GM21723 (cell line): ENCODE results near the gene GALR3.
"Not testable (repeated sequence)": the region's sequence is repeated elsewhere in the genome, so short reads cannot be mapped to it uniquely, and the experiment has no call there.

ENCODE experiments used
- ATAC-seq: cut with Tn5 transposase; IDR thresholded peaks from one replicate; pipeline ENCODE4 v1.9.1; 2021; ENCODE audit warnings: mild to moderate bottlenecking, moderate library complexity; ENCODE audit not compliant: unreplicated experiment

Gene GALR3, protein sequence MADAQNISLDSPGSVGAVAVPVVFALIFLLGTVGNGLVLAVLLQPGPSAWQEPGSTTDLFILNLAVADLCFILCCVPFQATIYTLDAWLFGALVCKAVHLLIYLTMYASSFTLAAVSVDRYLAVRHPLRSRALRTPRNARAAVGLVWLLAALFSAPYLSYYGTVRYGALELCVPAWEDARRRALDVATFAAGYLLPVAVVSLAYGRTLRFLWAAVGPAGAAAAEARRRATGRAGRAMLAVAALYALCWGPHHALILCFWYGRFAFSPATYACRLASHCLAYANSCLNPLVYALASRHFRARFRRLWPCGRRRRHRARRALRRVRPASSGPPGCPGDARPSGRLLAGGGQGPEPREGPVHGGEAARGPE

DNA sequence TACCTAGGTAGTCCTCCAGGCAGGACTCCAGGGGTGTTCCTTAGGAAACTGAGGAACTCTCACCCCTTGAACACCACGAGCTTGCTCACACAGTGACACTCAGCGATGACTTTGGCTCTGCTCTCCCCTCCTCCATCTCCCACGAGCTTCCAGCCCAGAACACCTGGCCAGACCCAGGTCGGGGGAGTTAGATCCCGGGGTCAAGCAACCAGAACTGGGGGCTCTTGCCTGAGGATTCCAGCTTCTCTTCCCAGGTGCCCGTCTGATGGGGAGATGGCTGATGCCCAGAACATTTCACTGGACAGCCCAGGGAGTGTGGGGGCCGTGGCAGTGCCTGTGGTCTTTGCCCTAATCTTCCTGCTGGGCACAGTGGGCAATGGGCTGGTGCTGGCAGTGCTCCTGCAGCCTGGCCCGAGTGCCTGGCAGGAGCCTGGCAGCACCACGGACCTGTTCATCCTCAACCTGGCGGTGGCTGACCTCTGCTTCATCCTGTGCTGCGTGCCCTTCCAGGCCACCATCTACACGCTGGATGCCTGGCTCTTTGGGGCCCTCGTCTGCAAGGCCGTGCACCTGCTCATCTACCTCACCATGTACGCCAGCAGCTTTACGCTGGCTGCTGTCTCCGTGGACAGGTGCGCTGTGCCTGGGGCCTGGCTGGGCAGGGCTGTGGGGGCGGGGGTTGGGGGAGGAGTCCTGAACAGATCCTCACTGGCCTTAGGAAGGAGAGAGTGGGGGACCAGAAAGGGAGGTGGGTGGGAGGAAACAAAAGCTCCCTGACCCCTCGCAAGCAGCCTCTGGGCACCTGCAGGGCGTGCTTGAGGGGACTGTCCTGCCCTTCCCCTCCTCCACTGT, at the start of gene GALR3:
TSS of gene GALR3 (plus strand) at position 249 of the 852 bp plus-strand sequence. CDS start at position 274, 25 bp downstream.
- ATAC-seq: no peak

DNA sequence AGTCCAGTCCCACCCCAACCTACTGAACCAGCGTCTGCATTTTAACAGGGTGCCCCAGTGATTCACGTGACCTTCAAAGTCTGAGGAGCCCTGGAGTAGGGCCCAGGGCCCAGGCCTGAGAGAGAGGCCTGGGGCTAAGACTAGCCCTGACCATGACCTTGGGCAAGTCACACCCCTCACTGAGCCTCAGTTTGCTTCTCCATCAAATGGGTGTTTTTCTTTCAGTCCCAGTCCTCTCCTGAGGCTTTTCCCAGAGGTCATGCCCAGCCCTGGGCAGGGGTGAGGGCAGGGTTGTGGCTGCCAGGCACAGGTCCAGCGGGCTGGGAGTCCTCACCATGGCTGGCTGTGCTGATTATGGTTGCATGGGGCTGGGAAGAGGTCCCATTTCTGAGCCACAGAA, 48.5 kb upstream of the GALR3 start:
- ATAC-seq: no peak

GRCh38 chr22:37775785-37776638, 47.2 kb upstream of the GALR3 start:
- ATAC-seq: no peak

- no peak for ATAC-seq
Observed at GRCh38 chr22:37776639-37777005, 46.6 kb upstream of the GALR3 start.

- peak; percentile 49 for ATAC-seq
Observed at GRCh38 chr22:37777122-37777687, 46.0 kb upstream of the GALR3 start.

DNA sequence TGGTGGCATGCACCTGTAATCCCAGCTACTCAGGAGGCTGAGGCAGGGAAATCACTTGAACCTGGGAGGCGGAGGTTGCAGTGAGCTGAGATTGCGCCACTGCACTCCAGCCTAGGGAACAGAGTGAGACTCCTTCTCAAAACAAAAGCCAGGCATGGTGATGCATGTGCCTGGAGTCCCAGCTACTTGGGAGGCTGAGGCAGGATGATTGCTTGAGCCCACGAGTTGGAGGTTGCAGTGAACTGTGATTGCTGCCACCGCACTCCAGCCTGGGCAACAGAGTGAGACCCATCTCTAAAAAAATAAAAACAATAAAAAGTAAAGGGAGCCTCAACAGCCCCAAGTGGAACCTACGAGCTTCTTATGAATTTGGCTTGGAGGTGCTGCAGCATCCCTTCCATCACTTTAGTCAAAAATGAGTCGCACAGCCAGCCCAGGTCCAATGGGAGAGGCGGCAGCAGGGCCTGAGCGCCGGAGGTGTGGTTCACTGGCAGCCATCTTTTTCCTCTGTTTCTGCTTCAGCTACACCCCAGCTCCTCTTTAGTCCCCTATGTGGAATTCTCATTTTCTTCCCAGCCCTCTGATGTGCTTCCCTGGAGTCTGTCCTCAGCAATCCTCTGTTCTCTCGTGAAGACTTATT, 44.7 kb upstream of the GALR3 start:
- no peak for ATAC-seq

DNA sequence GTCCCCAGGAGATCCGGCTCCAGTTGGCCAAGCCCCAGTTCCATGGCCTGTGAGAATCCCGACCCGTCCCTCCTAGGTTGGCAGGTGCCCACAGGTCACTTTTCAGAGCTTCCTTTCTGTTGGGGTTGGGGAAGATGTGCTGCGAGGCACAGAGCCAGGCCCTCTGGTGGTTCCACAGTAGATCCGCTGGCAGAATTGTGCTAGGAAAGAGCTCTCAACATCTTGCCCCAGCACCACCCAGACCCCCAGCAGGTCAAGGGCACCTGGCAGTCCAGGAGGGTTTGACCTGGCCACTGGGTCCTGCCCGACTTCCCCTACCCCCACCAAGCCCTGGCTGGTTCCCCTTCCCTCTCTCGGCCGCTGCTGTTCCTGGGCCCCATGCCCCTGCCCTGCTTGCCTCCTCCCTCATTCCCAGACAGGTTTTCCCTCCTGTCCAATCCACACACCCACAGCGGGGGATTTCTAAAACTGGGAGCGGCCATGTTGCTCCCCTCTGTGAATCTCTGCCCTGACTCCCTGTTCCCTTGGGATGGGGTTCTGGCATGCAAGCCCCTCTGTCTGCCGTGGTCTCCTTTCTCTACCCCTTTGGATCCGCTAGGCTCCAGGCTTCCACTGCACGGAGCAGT, 41.6 kb upstream of the GALR3 start:
- ATAC-seq: no peak

GRCh38 chr22:37782340-37783168, 40.6 kb upstream of the GALR3 start:
- no peak for ATAC-seq

DNA sequence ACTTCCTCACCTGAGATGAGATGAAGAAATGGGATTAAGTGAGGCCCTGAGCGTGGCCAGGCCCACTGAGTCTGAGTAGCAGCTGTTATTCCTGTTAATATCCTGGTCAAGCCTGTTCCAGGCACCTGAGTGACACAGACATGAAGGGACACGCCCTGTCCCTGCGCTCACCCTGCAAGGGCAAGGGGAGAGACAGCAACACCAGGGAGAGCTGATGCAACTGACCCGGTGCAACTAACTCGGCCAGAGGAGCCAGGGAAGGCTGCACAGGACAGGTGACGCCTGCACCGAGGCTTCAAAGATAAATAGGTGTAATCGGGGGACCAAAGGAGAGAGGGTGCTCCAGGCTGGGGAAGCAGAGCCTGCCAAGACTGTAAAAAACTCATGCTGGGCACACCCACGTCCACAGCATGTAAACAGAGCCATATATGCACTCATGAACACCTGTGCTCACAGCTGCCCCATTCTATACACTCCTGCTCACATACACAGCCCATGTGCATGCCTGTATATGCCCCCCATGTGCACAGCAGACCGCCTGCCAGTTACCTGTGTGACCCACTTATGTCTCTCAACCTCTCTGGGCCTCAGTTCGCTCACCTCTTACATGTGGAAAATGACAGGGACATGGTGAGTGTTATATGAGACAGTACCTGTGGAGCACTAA, 38.2 kb upstream of the GALR3 start:
- ATAC-seq: no peak

- ATAC-seq: no peak
Observed at GRCh38 chr22:37790234-37790633, 32.9 kb upstream of the GALR3 start.

DNA sequence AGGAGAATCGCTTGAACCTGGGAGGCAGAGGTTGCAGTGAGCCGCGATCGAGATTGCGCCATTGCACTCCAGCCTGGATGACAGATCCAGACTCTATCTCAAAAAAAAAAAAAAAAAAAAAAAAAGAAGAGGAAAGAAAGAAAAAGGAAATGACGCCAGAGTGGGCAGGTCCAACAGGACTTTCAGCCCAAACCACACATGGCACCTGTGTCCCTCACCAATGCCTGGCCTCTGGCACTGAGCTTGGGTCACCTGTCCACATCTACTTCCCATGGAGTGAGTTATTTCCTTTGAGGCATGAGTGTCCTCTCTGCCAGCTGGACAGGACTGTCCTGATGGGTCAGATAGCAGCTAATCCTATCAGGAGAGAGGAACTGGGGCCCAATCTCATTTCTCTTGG, 30.7 kb upstream of the GALR3 start:
- no peak for ATAC-seq

DNA sequence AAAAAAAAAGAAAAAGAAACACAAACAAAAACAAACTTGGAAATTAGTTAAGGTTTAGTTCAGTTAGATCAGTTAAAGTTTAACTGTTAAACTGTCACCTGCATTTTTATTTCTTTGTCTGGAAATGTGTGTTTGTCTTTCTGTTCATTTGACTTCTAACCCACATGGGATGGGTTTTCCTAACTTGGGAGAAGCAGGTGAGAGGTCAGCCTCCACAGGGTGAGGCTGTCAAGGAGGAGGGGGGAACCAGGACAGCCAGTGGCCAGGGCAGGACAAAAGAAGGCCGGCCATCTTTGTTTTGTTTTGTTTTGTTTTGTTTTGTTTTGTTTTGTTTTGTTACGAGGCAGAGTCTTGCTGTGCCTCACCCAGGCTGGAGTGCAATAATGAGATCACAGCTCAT, 28.8 kb upstream of the GALR3 start:
- ATAC-seq: no peak

GRCh38 chr22:37796079-37796478, 27.1 kb upstream of the GALR3 start:
- ATAC-seq: no peak

DNA sequence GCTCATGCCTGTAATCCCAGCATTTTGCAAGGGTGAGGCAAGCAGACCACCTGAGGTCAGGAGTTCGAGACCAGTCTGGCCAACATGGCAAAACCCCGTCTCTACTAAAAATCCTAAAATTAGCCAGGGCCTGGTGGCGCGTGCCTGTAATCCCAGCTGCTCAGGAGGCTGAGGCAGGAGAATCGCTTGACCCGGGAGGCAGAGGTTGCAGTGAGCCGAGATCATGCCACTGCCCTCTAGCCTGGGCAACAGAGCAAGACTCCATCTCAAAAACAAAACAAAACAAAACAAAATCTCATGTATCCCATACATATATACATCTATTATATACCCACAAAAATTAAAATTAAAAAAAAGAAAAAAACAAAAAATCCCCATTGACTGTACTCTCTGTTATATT, 25.9 kb upstream of the GALR3 start:
- not testable (repeated sequence) for ATAC-seq

DNA sequence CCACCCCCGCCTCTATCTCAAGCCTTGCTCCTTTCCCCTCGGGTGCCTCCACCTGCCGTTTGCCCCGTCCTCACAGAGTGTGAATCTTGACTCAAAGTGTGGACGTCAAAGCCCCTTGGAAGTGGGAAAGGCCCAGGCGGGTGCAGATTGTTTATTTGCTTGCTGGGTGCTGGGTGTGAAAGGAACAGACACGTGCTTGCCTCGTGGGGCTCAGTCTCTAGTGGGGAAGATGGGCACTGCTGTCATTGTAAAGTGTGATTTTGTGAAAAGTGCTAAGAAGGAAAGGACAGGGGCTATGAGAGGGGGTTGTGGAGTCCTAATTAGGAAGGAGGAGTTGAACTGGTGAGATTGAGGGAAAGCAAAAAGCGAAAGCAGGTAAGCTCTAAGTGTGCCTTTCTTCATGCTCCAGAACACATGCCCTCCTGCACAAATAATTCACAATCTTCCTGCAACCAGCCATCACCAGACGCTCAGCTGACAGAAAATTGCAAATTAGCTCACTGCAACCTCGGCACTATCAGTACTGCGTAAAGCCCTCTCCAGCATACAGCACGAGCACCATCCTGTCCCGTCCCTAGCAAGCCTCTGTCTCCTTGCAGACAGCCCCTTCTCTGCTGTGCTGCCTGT, 25.2 kb upstream of the GALR3 start:
- ATAC-seq: no peak

- not testable (repeated sequence) for ATAC-seq
Observed at GRCh38 chr22:37799979-37800378, 23.2 kb upstream of the GALR3 start.

DNA sequence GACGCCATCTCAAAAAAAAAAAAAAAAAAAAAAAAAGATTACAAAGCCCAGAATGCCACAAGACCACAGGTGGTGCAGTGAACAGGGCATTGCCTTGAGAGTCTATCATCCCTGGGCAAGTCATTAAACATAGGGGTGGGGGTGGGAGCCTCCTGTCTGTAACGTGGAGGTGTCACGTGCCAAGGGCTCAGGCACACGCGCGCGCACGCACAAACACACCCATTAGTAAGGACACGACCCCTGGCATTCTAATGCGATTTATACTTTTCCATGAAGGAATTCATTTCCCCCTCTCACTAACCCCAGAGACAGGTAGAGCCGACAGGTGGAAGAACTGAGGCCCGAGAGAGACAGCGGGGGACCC, 21.3 kb upstream of the GALR3 start:
- no peak for ATAC-seq
